SKM-1 (cell line): Measurements from ENCODE around the gene ABL2.

ENCODE experiments used
- DNase-seq: peaks from one replicate; lab custom pipeline; 2025; ENCODE audit not compliant: unreplicated experiment; lab: John Stamatoyannopoulos, UW

The ABL2 gene

DNA sequence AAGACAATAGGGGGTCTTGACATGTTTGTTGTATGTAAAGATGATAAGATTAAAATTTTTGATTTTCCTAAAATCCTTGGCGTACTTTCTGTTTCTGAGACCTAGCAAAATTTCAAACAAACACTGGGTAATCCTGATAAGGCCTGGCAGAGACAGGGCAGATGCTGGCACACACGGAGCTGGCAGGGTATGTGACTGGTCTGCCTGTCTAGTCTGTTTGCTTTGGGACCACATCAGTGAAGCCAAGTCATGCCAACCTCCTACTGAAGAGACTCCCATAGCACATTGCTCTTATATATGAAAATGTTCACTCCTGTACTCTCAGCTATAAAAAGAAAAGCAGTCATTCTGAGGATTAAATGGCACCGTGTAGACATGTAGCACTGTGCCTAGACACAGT, 133.6 kb downstream of the ABL2 start:
- DNase-seq = no peak

DNA sequence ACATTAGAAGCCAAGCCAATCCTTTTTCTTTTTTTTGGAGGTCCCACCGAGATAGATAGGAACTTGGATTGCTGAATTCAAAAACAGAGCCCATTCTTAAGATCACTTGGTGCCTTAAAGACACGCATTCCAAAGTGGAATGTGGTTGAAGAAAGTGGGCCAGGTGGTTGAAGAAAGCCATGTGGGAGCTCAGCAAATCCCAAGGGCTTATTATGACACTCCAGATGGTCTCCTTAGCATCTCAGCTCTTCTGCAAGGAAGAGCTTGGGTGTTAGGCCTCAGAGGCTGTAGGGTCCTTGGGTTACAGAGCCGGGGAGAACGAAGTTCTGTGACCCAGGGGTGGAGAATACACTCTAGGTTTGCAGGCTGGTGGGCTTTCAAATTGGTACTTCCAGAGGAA, 134.1 kb downstream of the ABL2 start:
- no peak for DNase-seq

DNA sequence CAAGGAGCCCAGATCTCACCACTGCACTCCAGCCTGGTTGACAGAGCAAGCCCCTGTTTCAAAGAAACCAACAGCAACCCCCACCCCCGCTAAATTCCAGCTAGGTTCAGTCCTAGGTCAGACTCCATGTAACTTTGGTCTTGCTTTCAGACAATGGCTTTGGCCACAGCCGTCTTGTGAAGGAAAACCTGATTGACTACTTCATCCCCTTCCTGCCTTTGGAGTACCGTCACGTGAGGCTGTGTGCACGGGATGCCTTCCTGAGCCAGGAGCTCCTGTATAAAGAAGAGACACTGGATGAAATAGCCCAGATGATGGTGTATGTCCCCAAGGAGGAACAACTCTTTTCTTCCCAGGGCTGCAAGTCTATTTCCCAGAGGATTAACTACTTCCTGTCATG, 134.7 kb downstream of the ABL2 start:
- DNase-seq = no peak

DNA sequence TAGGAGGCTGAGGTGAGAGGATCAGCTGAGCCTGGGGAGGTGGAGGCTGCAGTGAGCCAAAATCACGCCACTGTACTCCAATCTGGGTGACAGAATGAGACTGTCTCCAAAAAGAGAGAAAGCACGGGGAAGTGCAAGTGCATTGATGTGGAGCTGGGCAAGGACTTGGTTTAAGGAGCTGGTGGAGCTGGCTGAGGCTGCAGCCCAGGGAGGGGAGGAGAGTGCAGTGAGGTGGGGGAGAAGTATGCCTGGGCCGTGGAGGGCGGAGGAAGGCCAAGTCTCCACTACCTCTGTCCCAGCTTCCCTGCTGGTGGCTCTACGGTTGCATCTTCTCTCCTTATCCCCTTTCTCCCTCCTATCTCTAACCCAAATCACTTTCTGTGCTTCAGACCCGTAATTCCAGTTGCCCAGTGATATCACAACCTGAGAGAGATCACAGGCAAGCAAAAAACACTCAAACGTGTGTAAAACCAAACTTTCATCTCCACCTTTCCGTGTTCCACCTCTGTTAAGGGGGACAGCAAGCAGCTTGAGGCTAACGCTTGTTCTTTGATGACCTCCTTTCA, 136.5 kb downstream of the ABL2 start:
- DNase-seq = no peak

DNA sequence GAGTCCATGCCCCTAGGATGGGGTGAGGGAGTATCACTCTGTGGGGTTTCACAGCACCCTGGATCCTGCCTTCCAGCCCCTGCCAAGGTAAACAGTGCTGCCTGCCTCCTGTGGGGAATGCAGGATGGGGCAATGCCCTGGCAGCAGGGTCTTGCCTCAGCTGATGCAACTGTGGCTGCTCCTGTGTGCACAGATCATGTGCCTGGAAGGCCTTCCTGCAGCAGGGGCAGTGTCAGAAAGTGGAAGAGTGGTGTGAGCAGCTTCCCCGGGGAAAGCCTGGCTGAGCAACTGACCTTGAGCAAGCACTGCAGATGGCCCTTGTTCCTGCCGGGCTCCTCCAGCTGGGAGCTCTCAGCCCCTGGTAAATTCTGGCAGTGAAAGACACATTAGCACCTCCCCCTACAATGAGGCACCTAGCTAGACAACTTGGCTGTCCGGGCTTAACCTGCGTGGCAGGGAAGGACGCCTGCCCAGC, 137.7 kb downstream of the ABL2 start:
- DNase-seq = no peak

DNA sequence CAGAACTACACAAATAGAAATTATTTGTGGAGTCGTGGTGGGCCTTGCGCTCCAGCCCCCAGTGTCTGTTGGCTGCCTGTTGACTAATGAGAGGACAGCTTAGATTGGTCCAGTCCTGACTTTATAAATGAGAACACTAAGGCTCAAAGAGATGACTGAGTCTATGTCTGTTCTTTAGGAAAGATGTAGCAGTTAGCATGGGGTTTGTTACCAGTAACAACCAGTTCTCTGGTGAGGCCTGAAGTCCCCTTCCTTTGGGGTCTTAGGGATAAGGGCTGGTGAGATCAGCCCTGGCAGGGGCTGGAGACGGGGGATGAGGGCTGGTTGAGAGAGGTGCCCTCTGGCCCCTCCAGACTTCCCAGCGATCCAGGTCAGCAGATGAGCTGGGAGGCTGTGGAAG, 138.6 kb downstream of the ABL2 start:
- no peak for DNase-seq

DNA sequence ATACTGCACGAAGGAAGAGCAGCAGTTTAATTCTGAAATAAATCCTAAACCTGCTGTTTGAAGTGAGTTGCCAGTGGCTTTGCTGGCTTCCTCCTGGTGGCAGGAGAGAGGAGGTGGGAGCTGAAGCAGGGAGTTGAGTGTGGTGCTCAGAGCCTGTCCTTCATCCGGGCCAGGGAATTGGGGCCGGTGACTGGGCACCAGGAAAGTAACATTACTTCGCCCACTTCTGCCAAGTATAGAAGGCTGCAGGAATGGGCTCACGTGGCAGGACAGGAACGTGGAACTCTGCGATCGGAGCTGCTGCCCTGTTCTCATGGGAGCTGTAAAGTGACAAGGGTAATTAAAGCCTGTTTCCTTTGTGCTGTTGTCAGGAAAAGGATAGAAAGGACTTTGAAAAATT, 139.0 kb downstream of the ABL2 start:
- no peak for DNase-seq

DNA sequence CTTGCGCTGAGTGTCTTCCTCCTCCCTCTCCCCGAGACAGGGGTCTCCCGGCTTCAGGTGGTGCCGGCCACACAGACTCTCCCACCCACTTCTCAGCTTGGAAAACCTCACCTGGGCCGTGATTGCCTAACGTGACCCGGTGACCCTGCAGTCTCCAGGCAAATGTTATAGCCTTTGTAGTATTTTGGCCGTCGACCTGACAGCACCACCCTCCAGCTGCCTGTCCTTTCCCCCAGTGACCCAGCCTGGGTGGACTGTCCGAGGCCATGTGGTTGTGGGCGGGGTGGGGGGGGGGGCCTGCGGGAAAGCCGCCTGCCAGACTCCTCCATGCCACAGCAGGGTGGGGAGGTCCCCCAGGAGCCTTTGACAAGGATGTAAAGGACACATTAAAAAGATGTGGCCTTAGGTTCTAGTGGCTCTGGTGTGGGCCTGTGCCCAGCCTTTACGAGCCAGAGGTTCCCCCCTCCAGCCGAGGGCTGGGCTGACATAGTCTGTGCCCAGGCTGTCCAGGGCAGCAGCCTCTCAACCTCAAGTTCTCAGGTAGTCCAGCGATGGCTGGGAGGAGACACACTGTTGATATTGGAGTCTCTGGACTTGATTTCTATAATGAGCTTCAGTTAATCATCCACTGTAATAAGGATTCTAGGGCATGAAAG, 139.5 kb downstream of the ABL2 start:
- DNase-seq = no peak

DNA sequence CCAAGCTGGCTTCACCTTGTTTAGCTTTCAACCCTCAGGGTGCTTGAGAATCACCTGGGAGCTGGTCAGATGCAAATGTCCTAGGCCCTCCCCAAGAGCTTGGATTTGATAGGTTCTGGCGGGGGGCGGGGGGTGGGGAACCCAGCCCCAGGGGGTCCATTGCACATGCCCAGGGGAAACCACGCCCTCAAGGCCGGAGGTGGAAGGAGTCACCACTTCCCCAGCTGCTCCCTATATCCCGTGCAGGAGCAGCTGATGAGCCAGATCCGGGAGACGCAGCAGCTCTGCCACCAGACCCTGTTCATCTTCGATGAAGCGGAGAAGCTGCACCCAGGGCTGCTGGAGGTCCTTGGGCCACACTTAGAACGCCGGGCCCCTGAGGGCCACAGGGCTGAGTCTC, 141.8 kb downstream of the ABL2 start:
- no peak for DNase-seq

DNA sequence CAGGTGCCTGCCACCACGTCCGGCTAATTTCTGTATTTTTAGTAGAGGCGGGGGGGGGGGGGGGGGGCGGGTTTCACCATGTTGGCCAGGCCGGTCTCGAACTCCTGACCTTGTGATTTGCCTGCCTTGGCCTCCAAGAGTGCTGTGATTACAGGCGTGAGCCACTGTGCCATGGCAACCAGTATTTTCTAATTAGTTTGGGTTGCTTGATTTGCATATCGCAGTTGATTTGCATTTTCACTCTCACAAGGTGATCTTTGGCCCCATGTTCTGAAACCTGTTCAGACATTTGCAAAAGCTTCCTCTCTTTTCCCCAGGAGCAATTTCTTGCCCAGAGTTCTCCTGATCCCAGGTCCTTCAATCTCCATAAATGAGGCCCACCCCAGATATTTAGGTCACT, 145.9 kb downstream of the ABL2 start:
- no peak for DNase-seq

DNA sequence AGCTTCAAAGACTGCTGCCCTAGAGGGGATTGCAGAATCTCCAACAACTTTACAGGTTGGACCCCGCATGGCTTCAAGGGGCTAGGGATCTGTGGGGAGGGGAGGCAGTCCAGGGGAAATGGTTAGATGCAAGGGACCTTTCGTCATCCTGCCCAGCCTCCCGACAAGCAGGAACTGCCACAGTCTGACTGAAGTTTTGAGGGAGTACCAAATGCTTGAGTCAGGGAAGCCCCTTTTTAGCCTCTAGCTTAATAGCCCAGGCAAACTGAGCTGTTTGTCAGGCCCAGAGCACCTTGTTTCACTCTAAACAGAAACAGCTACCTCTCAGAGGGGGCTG, 146.5 kb downstream of the ABL2 start:
- peak; percentile 57 for DNase-seq

DNA sequence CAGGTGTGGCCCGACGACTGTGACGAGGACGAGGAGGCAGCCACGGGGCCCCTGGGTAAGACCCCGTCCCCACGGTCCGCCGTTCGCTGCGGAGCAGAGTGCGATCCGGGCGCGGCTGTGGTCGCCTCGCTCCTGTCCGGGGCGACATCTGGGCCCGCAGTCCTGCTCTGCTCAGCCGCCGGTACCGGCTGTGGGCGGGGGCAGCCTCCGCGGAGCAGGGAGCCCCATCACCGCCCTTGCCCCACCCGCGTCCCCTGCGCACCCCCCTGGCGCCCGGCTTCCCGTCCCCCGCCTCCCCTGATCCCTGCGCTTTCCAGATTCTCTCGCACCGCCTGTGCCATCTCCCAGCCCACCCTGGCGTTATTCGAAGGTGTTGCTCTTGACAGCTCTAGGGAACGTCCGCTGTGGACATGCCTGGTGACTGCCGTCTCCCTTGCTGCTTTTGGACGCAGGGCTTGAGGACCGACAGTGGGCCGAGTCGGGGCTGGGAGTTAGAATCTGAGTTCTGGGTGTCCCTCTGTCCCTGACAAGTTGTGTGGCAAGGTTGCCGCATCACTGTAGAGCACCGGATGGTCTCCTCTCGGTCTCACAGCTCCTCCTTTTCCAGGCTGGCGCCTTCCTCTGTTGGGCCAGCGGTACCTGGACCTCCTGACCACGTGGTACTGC, 147.0 kb downstream of the ABL2 start:
- DNase-seq = no peak

DNA sequence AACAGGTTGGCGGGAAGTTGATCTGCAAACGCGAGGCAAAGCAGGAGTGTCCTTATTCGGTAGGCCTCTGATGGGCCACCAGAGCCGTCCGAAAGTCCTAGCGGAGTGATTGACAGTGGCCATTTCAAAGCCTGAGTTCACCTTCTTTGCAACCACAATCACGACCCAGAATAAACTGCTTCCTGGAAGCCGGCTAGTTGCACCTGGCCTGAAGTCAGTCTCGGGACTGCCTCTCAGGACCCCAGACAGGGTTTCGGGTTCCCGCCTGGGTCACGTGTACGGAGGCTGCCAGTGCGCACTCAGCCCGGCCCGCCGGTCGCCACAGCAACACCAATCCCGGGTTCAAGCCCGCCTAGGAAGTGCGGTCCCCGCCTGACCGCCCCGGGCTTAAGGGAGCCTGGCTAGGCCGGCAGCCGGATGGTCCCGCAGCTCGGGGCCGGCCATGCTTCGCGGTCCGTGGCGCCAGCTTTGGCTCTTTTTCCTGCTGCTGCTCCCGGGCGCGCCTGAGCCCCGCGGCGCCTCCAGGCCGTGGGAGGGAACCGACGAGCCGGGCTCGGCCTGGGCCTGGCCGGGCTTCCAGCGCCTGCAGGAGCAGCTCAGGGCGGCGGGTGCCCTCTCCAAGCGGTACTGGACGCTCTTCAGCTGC, 147.7 kb downstream of the ABL2 start, which contains the start of gene TOR3A:
TOR3A (plus strand) TSS at position 384 of the 646 bp plus-strand sequence; CDS start at position 443, 59 bp downstream.
- DNase-seq = peak; percentile 80

DNA sequence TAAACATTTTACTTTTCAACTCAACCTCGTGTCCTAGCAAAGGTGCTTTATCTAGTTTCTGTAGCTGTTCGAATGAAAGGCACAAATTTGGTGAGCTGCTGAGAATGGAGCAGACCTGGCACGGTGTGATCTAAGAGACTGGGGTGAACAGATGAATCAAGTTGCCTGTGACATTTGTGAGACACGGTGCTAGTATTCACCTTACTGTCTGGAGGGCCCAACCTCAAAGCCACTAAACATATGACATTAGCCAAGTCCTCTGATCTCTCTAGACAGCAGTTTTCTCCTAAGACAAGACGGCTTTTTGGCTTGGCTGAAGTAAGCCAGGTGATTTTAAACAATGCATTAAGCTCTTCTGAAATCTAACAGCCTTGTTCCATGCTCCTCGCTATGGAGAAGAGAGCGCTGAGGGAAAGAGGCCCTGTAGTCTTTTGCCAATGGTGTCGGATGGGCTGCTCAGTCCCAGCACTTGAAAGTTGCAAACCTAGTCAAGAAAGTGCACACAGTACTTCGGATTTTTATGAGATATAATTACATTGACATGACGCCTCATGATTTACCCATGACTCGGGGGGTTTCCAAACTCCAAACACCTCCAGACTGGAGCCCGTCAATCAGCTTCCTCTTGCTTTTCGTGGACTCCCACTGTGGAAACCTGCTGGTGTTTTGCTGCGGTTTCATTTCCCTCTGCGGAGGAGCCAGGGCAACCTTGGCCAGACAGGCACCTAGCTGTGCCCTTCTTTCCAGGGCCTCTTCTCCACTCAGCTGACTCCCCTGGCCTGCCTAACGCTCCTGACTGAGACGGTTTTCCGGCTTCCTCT, 148.4 kb downstream of the ABL2 start:
- DNase-seq = no peak

DNA sequence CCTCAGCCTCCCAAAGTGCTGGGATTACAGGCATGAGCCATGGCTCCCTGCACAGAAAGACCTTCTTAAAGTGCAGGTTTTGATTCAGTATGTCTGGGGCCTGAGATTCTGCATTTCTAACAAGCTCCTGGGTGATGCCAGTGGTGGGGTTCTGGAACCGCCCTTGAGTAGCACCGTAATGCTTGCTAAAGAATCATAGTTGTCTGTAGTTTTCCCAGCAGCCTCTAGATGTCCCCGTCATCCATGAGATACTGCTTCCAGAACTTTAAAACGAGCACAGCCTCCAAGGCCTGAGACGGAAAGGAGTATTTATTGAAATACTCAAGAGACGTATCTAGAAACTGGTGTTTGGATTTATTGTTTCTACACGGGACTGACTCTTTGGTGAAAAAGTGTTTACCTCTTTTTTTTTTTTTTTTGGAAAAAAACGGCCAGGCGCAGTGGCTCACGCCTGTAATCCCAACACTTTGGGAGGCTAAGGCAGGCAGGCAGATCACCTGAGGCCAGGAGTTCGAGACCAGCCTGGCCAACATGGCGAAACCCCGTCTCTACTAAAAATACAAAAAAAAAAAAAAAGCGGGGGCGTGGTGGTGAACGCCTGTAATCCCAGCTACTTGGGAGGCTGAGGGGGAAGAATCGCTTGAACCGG, 150.2 kb downstream of the ABL2 start:
- DNase-seq = peak; percentile 65

DNA sequence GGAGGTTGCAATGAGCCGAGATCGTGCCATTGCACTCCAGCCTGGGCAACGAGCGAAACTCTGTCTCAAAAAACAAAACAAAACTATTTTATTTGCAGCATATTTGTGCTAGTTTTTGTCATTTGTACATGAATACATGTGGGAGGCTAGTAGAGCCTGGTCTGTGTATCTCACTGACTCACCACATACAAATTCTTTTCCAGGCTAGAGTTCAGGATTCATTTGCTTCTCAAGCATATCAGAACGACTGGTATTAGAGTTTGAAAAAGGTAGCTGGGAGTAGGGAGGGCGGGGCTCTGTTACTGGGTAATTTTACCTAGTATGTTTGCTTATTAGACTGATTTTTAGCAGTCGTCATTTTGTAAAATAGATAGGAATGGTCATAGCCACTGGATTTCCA, 152.1 kb downstream of the ABL2 start:
- no peak for DNase-seq

DNA sequence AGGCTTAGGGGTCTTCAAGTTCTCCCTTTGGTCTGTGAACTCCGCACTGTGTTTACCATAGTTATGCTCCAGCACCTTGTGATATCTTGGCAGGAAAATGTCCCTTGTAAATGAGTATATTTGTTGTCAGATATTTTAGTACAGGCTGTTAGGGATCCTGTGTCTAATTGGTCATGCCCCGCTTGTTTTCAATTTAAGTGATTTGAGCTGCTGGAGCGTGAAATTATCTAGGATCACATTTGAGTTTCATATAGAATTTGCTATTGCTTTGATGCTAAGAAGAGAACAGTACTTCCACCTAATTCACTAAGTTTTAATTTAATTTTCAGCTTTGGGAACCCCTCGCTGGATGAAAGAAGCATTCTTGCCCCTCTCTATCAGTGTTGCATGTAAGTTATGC, 163.0 kb downstream of the ABL2 start:
- DNase-seq = no peak

DNA sequence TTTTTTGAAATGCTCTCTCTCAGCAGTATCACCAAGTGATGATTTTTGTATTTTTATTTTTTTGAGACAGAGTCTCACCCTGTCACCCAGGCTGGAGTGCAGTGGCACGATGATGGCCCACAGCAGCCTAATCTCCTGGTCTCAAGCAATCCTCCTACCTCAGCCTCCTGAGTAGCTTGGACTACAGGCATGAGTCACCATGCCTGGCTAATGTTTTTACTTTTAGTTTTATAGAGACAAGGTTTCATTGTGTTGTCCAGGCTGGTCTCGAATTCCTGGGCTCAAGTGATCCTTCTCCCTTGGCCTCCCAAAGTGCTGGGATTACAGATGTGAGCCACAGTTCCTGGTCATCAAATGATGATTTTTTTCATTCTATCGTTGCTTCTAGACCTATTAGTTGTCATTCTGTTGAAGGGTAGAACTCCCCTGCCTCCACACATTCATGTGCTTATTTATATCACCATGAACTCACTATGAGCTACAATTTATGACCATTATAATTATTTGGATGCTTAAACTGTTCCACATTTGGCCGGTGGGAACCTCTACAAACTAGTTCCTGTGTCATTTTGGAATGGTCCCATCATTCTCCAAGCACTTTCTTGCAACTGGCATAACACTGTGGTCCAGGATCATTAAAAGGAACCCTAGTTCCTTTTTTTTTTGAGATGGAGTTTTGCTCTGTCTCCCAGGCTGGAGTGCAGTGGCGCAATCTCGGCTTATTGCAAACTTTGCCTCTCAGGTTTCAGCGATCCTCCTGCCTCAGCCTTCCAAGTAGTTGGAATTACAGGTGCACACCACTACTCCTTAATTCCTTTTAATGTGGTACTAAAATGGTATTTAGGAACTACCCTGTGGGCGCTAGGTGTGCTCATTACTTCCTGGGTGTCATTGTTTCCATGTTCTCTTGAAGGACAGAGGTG, 167.9 kb downstream of the ABL2 start:
- no peak for DNase-seq
